H1 (cell line): Measurements from ENCODE around the gene MVP. TPM values are rescaled to one million over a fixed set of nuclear protein-coding genes. Genes with fewer than 3 reads are reported as not detected.

Source experiments
- ATF2 ChIP-seq: IDR thresholded peaks from 2 replicates; pipeline ENCODE4 v1.6.1; 2012; ENCODE audit warnings: low read length, inconsistent platforms
- ATF3 ChIP-seq: IDR thresholded peaks from 2 replicates; pipeline ENCODE4 v1.6.1; 2011; ENCODE audit warnings: low read depth, mild to moderate bottlenecking, low read length; ENCODE audit not compliant: insufficient read depth
- BRCA1 ChIP-seq: IDR thresholded peaks from 2 replicates; pipeline ENCODE4 v1.6.1; 2012; ENCODE audit warnings: low read depth, low read length, improper control_type of control experiment
- CHD7 ChIP-seq: fragments of 300-600 bp; sonication (generic); IDR thresholded peaks from 2 replicates; pipeline ENCODE4 v1.7.1; 2012; ENCODE audit warnings: low read length, moderate library complexity, mild to moderate bottlenecking, inconsistent platforms; ENCODE audit not compliant: insufficient replicate concordance
- NRF1 ChIP-seq: IDR thresholded peaks from 2 replicates; pipeline ENCODE4 v1.6.1; 2011; ENCODE audit warnings: mild to moderate bottlenecking, low read depth, low read length, improper control_type of control experiment
- POLR2AphosphoS5 ChIP-seq: IDR thresholded peaks from 2 replicates; pipeline ENCODE4 v1.6.1; 2011; ENCODE audit warnings: low read depth, low read length
- POU5F1 ChIP-seq: IDR thresholded peaks from 2 replicates; pipeline ENCODE4 v1.6.1; 2011; ENCODE audit warnings: low read depth, mild to moderate bottlenecking, low read length, moderate library complexity
- RXRA ChIP-seq: IDR thresholded peaks from 2 replicates; pipeline ENCODE4 v1.6.1; 2011; ENCODE audit warnings: low read depth, mild to moderate bottlenecking, low read length, moderate library complexity; ENCODE audit not compliant: insufficient read depth
- TBP ChIP-seq: IDR thresholded peaks from 2 replicates; pipeline ENCODE4 v1.6.1; 2011; ENCODE audit warnings: low read depth, low read length, improper control_type of control experiment
- polyA plus RNA-seq, 7 experiments: library from polyadenylated mRNA; depleted of rRNA in 3 of 7; stranded (reverse) in 5 of 7; unstranded in 2 of 7; fragments of >200 nt in 5 of 7; fragments of 200-250 nt in 2 of 7; gene quantifications; 1 replicate in 5 of 7; 2 replicates in 1 of 7; 4 replicates in 1 of 7; pipeline versions ENCODE4 v1.2.1 to v1.2.3, GENCODE V29; 2011 to 2013; ENCODE audit warnings: missing spikeins in 2 of 7, mixed read lengths in 2 of 7
- total RNA-seq: library from RNA; stranded (reverse); fragmentation: NEBNext Ultra II Directional; extraction: Animal tissue kit (Norgen Biotek cat#: 25700); gene quantifications from 2 replicates; pipeline ENCODE4 v1.2.1, GENCODE V29; 2021

Gene MVP
- total and polyA plus RNA-seq, 2 of the 8 experiments (the other 6 are each of a cell fraction or from before 2014, with no cell fraction given): 1.9 TPM

- TF ChIP-seq CHD7 (no peak), NRF1 (no peak), POLR2AphosphoS5 (no peak), ATF3 (no peak), POU5F1 (no peak), BRCA1 (no peak), ATF2 (no peak), RXRA (no peak), TBP (no peak)
These were observed 48.2 kb downstream of the MVP start (continued) for GRCh38 chr16:29868396-29869009.
